Pancreas (tissue), 10 donors: ENCODE measurements around the gene BRSK2. TPM values are rescaled to one million over a fixed set of nuclear protein-coding genes. Genes with fewer than 3 reads are reported as not detected.
A peak's percentile ranks its signal among the peaks of the same experiment; 100 is the strongest.

Experiments
- ATAC-seq, 4 donors: fragments of 200-7000 bp; cut with Tn5 transposase; one replicate each; pipeline versions ENCODE4 v1.8.0 to v1.9.1; 2020; ENCODE audit warnings: mild to moderate bottlenecking in 4 of 4, moderate library complexity in 4 of 4
- DNase-seq, 6 donors: peaks; one replicate each; pipeline ENCODE4 v3.0.0-alpha.2; 2020
- FAIRE-seq: peaks from 2 replicates; lab custom pipeline; 2012; peaks lifted over from hg19 to GRCh38; lab: Jason Lieb, UNC
- H3K27ac ChIP-seq, 4 donors: fragments of 200-600 bp; sonication (generic); 1 replicate in 3 of 4; 2 replicates in 1 of 4; pipeline versions ENCODE4 v1.5.0 to v1.8.0; 2020
- H3K27me3 ChIP-seq, 4 donors: fragments of 200-600 bp; one replicate each; pipeline ENCODE4 v1.8.0; 2021
- H3K36me3 ChIP-seq, 3 donors: fragments of 200-600 bp; sonication (generic) in 1 of 3; one replicate each; pipeline versions ENCODE4 v1.5.0 to v1.8.0; 2020 to 2021
- H3K4me1 ChIP-seq, 3 donors: fragments of 200-600 bp; one replicate each; pipeline ENCODE4 v1.8.0; 2021
- H3K4me3 ChIP-seq, 4 donors: fragments of 200-600 bp; sonication (generic) in 2 of 4; one replicate each; pipeline versions ENCODE4 v1.5.0 to v1.8.0; 2020 to 2021
- H3K9me3 ChIP-seq, 4 donors: fragments of 200-600 bp; one replicate each; pipeline ENCODE4 v1.8.0; 2021
- CTCF ChIP-seq, 4 donors: fragments of 200-600 bp; sonication (generic) in 3 of 4; IDR thresholded peaks; one replicate each; pipeline versions ENCODE4 v1.5.0 to v1.8.0; 2021; ENCODE audit warnings: antibody characterized with exemption in 4 of 4
- WGBS, 2 donors: extraction: QIAGEN DNeasy Blood & Tissue Kit; methylation state at CpG; one replicate each; pipeline ENCODE4 v1.1.7; 2013; 5-methylcytosine and 5-hydroxymethylcytosine counted together
- intact Hi-C, 3 donors: fragments of 100-400 bp; cut with DNase I; formaldehyde crosslinking; loops; one replicate each; pipeline versions ENCODE4 v1.11.1 to v1.14.2; 2022
- polyA plus RNA-seq, 2 donors: library from polyadenylated mRNA; stranded (reverse); fragments of 200-250 nt; gene quantifications; one replicate each; pipeline ENCODE4 v1.2.3, GENCODE V29; 2013
- total RNA-seq, 6 donors: library from RNA; stranded (reverse); fragmentation: NEBNext Ultra II Directional in 4 of 6; extraction: Animal tissue kit (Norgen Biotek cat#: 25700) in 4 of 6; gene quantifications; one replicate each; pipeline versions ENCODE4 v1.2.1 to v1.2.4, GENCODE V29; 2021 to 2023
- donor health status: healthy with polysubstance abuse.
- donor health status: DM: no; HTN: no; CAD: no; lungs with moderate emphysema.
- donor health status: DM: no; HTN: no; CAD: no.
- donor health status: control.
- donor health status: control.
- donor health status: Bipolar disorder and iron deficiency.
- donor health status: DM: yes; HTN: yes; CAD: no.
- donor health status: DM: no; HTN: no; CAD: no.
- donor health status: DM: no; HTN: no; CAD: no.
- donor health status: DM: yes; HTN: yes; CAD: no.

The BRSK2 gene
- total and polyA plus RNA-seq, 8 donors = 44.2 to 215 (median 70.9) TPM

GRCh38 chr11:1392111-1392510 lies 2.4 kb downstream of the BRSK2 start:
- intact Hi-C loops = no loop called here

GRCh38 chr11:1392561-1392960 lies 2.8 kb downstream of the BRSK2 start:
- no peaks in the 10 kb centered on the region for H3K36me3 ChIP-seq
- FAIRE-seq (no peak), DNase-seq (peak in 2 of 6 donors; percentile 47 to 82), ATAC-seq (no peak)
- WGBS, 2 donors = 80 to 86% methylated on average over 17 to 21 of the region's 21 CpGs
- no peak overlapping the region for H3K27ac ChIP-seq
- intact Hi-C loops = no loop called here
- peak overlapping the region in 2 of 4 donors; percentile 9 to 50 for H3K4me3 ChIP-seq
- H3K4me1 ChIP-seq = peaks cover 0 to 5% (median 5%) of the 10 kb centered on the region in 3 donors
- no peaks in the 10 kb centered on the region for H3K27me3 ChIP-seq
- TF ChIP-seq CTCF (IDR thresholded peaks at IDR 0.05) = no peak
- no peaks in the 10 kb centered on the region for H3K9me3 ChIP-seq

More at GRCh38 chr11:1392111-1392510, 2.4 kb downstream of the BRSK2 start:
- DNase-seq (peak in 5 of 6 donors; percentile 82 to 93 (median 87)), ATAC-seq (peak; percentile 30 to 58 (median 46)), FAIRE-seq (no peak)
- H3K4me3 ChIP-seq = peak overlapping the region in 2 of 4 donors; percentile 50 to 55
- H3K36me3 ChIP-seq = no peaks in the 10 kb centered on the region
- TF ChIP-seq CTCF (IDR thresholded peaks at IDR 0.05) = no peak
- H3K27ac ChIP-seq = peak overlapping the region; percentile 39 to 74 (median 62)
- H3K9me3 ChIP-seq = no peaks in the 10 kb centered on the region
- H3K27me3 ChIP-seq = no peaks in the 10 kb centered on the region
- H3K4me1 ChIP-seq = peaks cover 0 to 5% (median 5%) of the 10 kb centered on the region in 3 donors
- WGBS, 2 donors = 14 to 16% methylated on average over 12 of the region's 12 CpGs

GRCh38 chr11:1393038-1393710 lies 3.4 kb downstream of the BRSK2 start:
- FAIRE-seq (no peak), ATAC-seq (no peak), DNase-seq (peak in 2 of 6 donors; percentile 38 to 72)
- no peak for TF ChIP-seq CTCF (IDR thresholded peaks at IDR 0.05)
- intact Hi-C loops = no loop called here
- peaks cover 0 to 5% (median 5%) of the 10 kb centered on the region in 3 donors for H3K4me1 ChIP-seq
- no peak overlapping the region for H3K27ac ChIP-seq
- no peaks in the 10 kb centered on the region for H3K27me3 ChIP-seq
- H3K4me3 ChIP-seq = no peak overlapping the region
- 90 to 93% methylated on average over 19 of the region's 19 CpGs for WGBS, 2 donors
- no peaks in the 10 kb centered on the region for H3K36me3 ChIP-seq
- H3K9me3 ChIP-seq = no peaks in the 10 kb centered on the region

GRCh38 chr11:1394936-1395772 lies 5.4 kb downstream of the BRSK2 start:
- H3K4me3 ChIP-seq = no peak overlapping the region
- H3K9me3 ChIP-seq = no peaks in the 10 kb centered on the region
- 86 to 87% methylated on average over 29 of the region's 29 CpGs for WGBS, 2 donors
- intact Hi-C loops = no loop called here
- ATAC-seq = no peak
- peak in 2 of 6 donors; percentile 21 to 78 for DNase-seq
- FAIRE-seq = no peak
- no peak overlapping the region for H3K27ac ChIP-seq
- H3K4me1 ChIP-seq = peaks cover 0 to 5% (median 0%) of the 10 kb centered on the region in 3 donors
- no peaks in the 10 kb centered on the region for H3K36me3 ChIP-seq
- no peaks in the 10 kb centered on the region for H3K27me3 ChIP-seq
- TF ChIP-seq CTCF (IDR thresholded peaks at IDR 0.05) = no peak
